Caco-2 (cell line): ENCODE results near the gene CCDC87. TPM values are rescaled to one million over a fixed set of nuclear protein-coding genes. Genes with fewer than 3 reads are reported as not detected.
A peak's percentile ranks its signal among the peaks of the same experiment; 100 is the strongest.

Experiments used
- BruUV-seq: library from RNA; stranded (reverse); fragments of 400-500 nt; replicated peaks from 2 replicates; lab custom pipeline; 2021; lab: Mats Ljungman, UMichigan
- CTCF ChIA-PET: fragments of 300-600 bp; sonication (Branson Sonifier 250); formaldehyde crosslinking; loops from one replicate; lab custom pipeline; 2022; ENCODE audit warnings: antibody characterized with exemption; lab: Charles Lee
- POLR2A ChIA-PET: fragments of 300-600 bp; sonication (Branson Sonifier 250); formaldehyde crosslinking; loops from one replicate; lab custom pipeline; 2022; ENCODE audit warnings: antibody characterized with exemption; lab: Charles Lee
- DNase-seq, 2 experiments: peaks; one replicate each; pipeline versions ENCODE4 v3.0.0 to v3.0.0-alpha.2; 2020 to 2022
- H3K27me3 ChIP-seq: replicated peaks from 2 replicates; pipeline ENCODE4 v1.6.0; 2011; ENCODE audit warnings: low read length; ENCODE audit not compliant: control insufficient read depth, insufficient read depth
- H3K36me3 ChIP-seq: 2 replicates; pipeline ENCODE4 v1.5.1; 2011; ENCODE audit warnings: low read length; ENCODE audit not compliant: control insufficient read depth, insufficient read depth
- H3K4me1 ChIP-seq: fragments of 250-450 bp; sonication (Bioruptor Pico); 2 replicates; pipeline ENCODE4 v1.5.1; 2020; ENCODE audit warnings: mild to moderate bottlenecking
- H3K4me3 ChIP-seq: 2 replicates; pipeline ENCODE4 v1.5.1; 2011; ENCODE audit warnings: low read depth, mild to moderate bottlenecking, control low read depth, low read length
- H3K9me3 ChIP-seq: fragments of 250-450 bp; sonication (Bioruptor Pico); 2 replicates; pipeline ENCODE4 v1.5.1; 2020; ENCODE audit warnings: mild to moderate bottlenecking, moderate library complexity
- H3K27ac Mint-ChIP-seq: one replicate; pipeline ENCODE4 v1.8.0; 2022; ENCODE audit warnings: mixed read lengths; ENCODE audit not compliant: unreplicated experiment
- H3K27me3 Mint-ChIP-seq: one replicate; pipeline ENCODE4 v1.8.0; 2022; ENCODE audit warnings: mixed read lengths; ENCODE audit not compliant: insufficient read depth, unreplicated experiment
- H3K36me3 Mint-ChIP-seq: one replicate; pipeline ENCODE4 v1.8.0; 2022; ENCODE audit warnings: mild to moderate bottlenecking, mixed read lengths; ENCODE audit not compliant: insufficient read depth, unreplicated experiment
- H3K4me1 Mint-ChIP-seq: one replicate; pipeline ENCODE4 v1.8.0; 2022; ENCODE audit warnings: low read depth, mixed read lengths; ENCODE audit not compliant: unreplicated experiment
- H3K4me3 Mint-ChIP-seq: one replicate; pipeline ENCODE4 v1.8.0; 2022; ENCODE audit warnings: mild to moderate bottlenecking, moderate library complexity, mixed read lengths; ENCODE audit not compliant: unreplicated experiment
- H3K9me3 Mint-ChIP-seq: one replicate; pipeline ENCODE4 v1.8.0; 2022; ENCODE audit warnings: mixed read lengths; ENCODE audit not compliant: unreplicated experiment
- CTCF ChIP-seq, 2 experiments: fragments of 200-600 bp in 1 of 2; IDR thresholded peaks; 1 replicate in 1 of 2; 2 replicates in 1 of 2; pipeline versions ENCODE4 v1.5.1 to v1.8.0; 2011 to 2022; ENCODE audit warnings: antibody characterized with exemption in 1 of 2, control low read depth in 1 of 2, inconsistent platforms in 1 of 2, low read depth in 1 of 2, low read length in 1 of 2, mild to moderate bottlenecking in 1 of 2, moderate library complexity in 1 of 2; ENCODE audit not compliant: insufficient read depth in 1 of 2, severe bottlenecking in 1 of 2, unreplicated experiment in 1 of 2
- intact Hi-C: fragments of 100-400 bp; cut with micrococcal nuclease; formaldehyde crosslinking; loops from one replicate; pipeline ENCODE4 v1.10.0; 2022; ENCODE audit not compliant: unreplicated experiment
- total RNA-seq: library from RNA; stranded (reverse); gene quantifications from 2 replicates; pipeline ENCODE4 v1.2.3, GENCODE V29; 2022

Gene CCDC87
- total RNA-seq, 1 experiment from 2014 or later, result 1.0 TPM

- Histone ChIP-seq H3K9me3 (no peaks in the 10 kb centered on the region), H3K4me1 (no peaks in the 10 kb centered on the region), H3K27me3 (no peaks in the 10 kb centered on the region), H3K4me3 (no peak overlapping the region), H3K36me3 (peaks cover 1% of the 10 kb centered on the region; the same call in 1 of the 2 replicates)
- Mint-ChIP-seq H3K36me3 (peaks cover 24% of the 10 kb centered on the region), H3K4me1 (no peaks in the 10 kb centered on the region), H3K9me3 (no peaks in the 10 kb centered on the region), H3K27me3 (no peaks in the 10 kb centered on the region), H3K27ac (no peak overlapping the region), H3K4me3 (no peak overlapping the region)
- DNase-seq, result no peak
- BruUV-seq, result no TSS peak
- intact Hi-C loops, result no loop called here
- ChIA-PET CTCF (no interaction called here), POLR2A (interaction anchor here (0.5 to 1.0 kb wide), 2 partner anchors 18 to 39 kb away, joined by 3 read pairs; no protein-coding TSS in a partner anchor)
- no peak for TF ChIP-seq CTCF (IDR thresholded peaks at IDR 0.05; ENCODE audit: insufficient read depth in 1 of 2, low read depth in 1 of 2, low read length in 1 of 2, severe bottlenecking in 1 of 2, unreplicated experiment in 1 of 2)
Measured at GRCh38 chr11:66598993-66599392, 6.1 kb upstream of the CCDC87 start.

- H3K36me3 Mint-ChIP-seq, result peaks cover 28% of the 10 kb centered on the region
- no peak overlapping the region for H3K4me3 Mint-ChIP-seq
- no TSS peak for BruUV-seq
- H3K4me3 ChIP-seq, result no peak overlapping the region
- intact Hi-C loops, result no loop called here
- no peaks in the 10 kb centered on the region for H3K27me3 ChIP-seq
- no peaks in the 10 kb centered on the region for H3K27me3 Mint-ChIP-seq
- H3K36me3 ChIP-seq, result no peaks in the 10 kb centered on the region; the same call in 1 of the 2 replicates
- H3K4me1 ChIP-seq, result peaks cover 23% of the 10 kb centered on the region
- TF ChIP-seq CTCF (IDR thresholded peaks at IDR 0.05; ENCODE audit: insufficient read depth in 1 of 2, low read depth in 1 of 2, low read length in 1 of 2, severe bottlenecking in 1 of 2, unreplicated experiment in 1 of 2), result no peak
- no peak overlapping the region for H3K27ac Mint-ChIP-seq
- no peaks in the 10 kb centered on the region for H3K9me3 Mint-ChIP-seq
- ChIA-PET CTCF (no interaction called here), POLR2A (interaction anchor here (1.1 kb wide), 1 partner anchor 49 kb away, joined by 4 read pairs; the partner anchor contains the start of gene ZDHHC24)
- DNase-seq, result no peak
- H3K9me3 ChIP-seq, result no peaks in the 10 kb centered on the region; the same call in 1 of the 2 replicates
- H3K4me1 Mint-ChIP-seq, result peaks cover 6% of the 10 kb centered on the region
Measured at GRCh38 chr11:66595245-66595904, 2.5 kb upstream of the CCDC87 start.

- no peak for DNase-seq
- H3K9me3 Mint-ChIP-seq, result no peaks in the 10 kb centered on the region
- CTCF ChIA-PET, result interaction anchor here (0.5 to 0.9 kb wide), 4 partner anchors 37 to 127 kb away, joined by 3 to 7 read pairs (median 4); partner anchors contain the start of gene PELI3
- Histone ChIP-seq H3K9me3 (no peaks in the 10 kb centered on the region; the same call in 1 of the 2 replicates), H3K36me3 (no peaks in the 10 kb centered on the region; the same call in 1 of the 2 replicates), H3K4me1 (peaks cover 23% of the 10 kb centered on the region), H3K4me3 (peak overlapping the region; percentile 68), H3K27me3 (no peaks in the 10 kb centered on the region)
- peaks cover 20% of the 10 kb centered on the region for H3K36me3 Mint-ChIP-seq
- peak overlapping the region; percentile 90 for H3K27ac Mint-ChIP-seq
- POLR2A ChIA-PET, result interaction anchor here (0.8 kb wide), 1 partner anchor 114 kb away, joined by 3 read pairs; the partner anchor contains the start of gene DPP3
- TF ChIP-seq CTCF (IDR thresholded peaks at IDR 0.05; ENCODE audit: insufficient read depth in 1 of 2, low read depth in 1 of 2, low read length in 1 of 2, severe bottlenecking in 1 of 2, unreplicated experiment in 1 of 2), result no peak
- intact Hi-C loops, result loop anchor here (1.0 to 5.0 kb wide), 4 partner anchors 23 to 85 kb away; partner anchors contain the start of genes ACTN3, RBM14, RBM4 and ZDHHC24
- H3K27me3 Mint-ChIP-seq, result no peaks in the 10 kb centered on the region
- H3K4me1 Mint-ChIP-seq, result peaks cover 6% of the 10 kb centered on the region
- BruUV-seq, result no TSS peak
- H3K4me3 Mint-ChIP-seq, result peak overlapping the region; percentile 79
Measured at GRCh38 chr11:66593650-66594049, 787 bp upstream of the CCDC87 start.
